Measurements from ENCODE around the gene SLC52A1.

DNA sequence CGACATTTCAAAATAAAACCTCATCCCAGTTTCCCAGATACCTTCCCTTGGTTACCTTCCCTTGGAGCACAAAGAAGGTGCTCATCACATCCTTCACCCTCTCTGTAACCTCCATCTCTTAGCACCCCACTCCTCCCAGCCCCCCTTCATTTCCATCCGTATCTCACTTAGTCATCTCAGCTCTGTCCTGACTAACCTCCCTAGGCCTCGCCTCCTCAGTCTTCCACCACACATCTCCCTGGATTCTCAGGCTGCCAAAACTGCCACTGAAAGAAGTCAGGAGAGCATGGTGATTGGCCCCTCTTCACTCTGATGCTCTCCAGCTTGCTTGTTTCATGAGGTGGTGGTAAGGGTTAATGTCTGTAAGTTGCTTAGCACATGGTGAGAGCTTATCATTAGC is 45.4 kb upstream of the SLC52A1 start:
- TF ChIP-seq, protein P1, sequence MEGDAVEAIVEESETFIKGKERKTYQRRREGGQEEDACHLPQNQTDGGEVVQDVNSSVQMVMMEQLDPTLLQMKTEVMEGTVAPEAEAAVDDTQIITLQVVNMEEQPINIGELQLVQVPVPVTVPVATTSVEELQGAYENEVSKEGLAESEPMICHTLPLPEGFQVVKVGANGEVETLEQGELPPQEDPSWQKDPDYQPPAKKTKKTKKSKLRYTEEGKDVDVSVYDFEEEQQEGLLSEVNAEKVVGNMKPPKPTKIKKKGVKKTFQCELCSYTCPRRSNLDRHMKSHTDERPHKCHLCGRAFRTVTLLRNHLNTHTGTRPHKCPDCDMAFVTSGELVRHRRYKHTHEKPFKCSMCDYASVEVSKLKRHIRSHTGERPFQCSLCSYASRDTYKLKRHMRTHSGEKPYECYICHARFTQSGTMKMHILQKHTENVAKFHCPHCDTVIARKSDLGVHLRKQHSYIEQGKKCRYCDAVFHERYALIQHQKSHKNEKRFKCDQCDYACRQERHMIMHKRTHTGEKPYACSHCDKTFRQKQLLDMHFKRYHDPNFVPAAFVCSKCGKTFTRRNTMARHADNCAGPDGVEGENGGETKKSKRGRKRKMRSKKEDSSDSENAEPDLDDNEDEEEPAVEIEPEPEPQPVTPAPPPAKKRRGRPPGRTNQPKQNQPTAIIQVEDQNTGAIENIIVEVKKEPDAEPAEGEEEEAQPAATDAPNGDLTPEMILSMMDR (IDR thresholded peaks at IDR 0.05): no peak
- TF ChIP-seq RAD21 (conservative IDR thresholded peaks at IDR 0.05 in 1 of 2, IDR thresholded peaks at IDR 0.05 in 1 of 2) (no peak), POLR2A (IDR thresholded peaks at IDR 0.05; ENCODE audit: low read length) (no peak), USF2 (IDR thresholded peaks at IDR 0.05) (no peak), SMC3 (IDR thresholded peaks at IDR 0.05) (no peak)
